Measurements from ENCODE around the gene RNASEL. TPM values are rescaled to one million over a fixed set of nuclear protein-coding genes. Genes with fewer than 3 reads are reported as not detected.
A peak's percentile ranks its signal among the peaks of the same experiment; 100 is the strongest.

The RNASEL gene
- total RNA-seq, 2 experiments from 2014 or later, result 3.5 to 3.7 TPM

GRCh38 chr1:182620924-182621585, 32.0 kb upstream of the RNASEL start:
- intact Hi-C loops (cut with DNase I, micrococcal nuclease), result no loop called here
- Mint-ChIP-seq H3K4me1 (ENCODE audit: low read depth) (peaks cover 37% of the 10 kb centered on the region), H3K36me3 (ENCODE audit: low read depth) (peaks cover 2% of the 10 kb centered on the region), H3K27ac (no peak overlapping the region), H3K9me3 (peaks cover 9% of the 10 kb centered on the region), H3K27me3 (peaks cover 3% of the 10 kb centered on the region), H3K4me3 (no peak overlapping the region)
- peaks cover 20% of the 10 kb centered on the region for H3K4me1 ChIP-seq (ENCODE audit: insufficient read depth, low read length)
- TF ChIP-seq CTCF (IDR thresholded peaks at IDR 0.05), result no peak
- no peaks in the 10 kb centered on the region for H3K36me3 ChIP-seq (ENCODE audit: insufficient read depth, low read length)
- ATAC-seq (ENCODE audit: poor library complexity) (no peak), DNase-seq (no peak)
- no peak overlapping the region for H3K4me3 ChIP-seq (ENCODE audit: low read length)
- H3K9me3 ChIP-seq (ENCODE audit: control insufficient read depth in 1 of 2, insufficient read depth in 1 of 2, low read length in 2 of 2), result no peaks in the 10 kb centered on the region
- no peak overlapping the region for H3K27ac ChIP-seq (ENCODE audit: low read depth in 1 of 2, low read length in 2 of 2)
- H3K27me3 ChIP-seq (ENCODE audit: control insufficient read depth in 1 of 2, insufficient read depth in 2 of 2, low read length in 2 of 2), result no peaks in the 10 kb centered on the region
- ChIA-PET CTCF (interaction anchor here (0.7 to 2.0 kb wide), 6 partner anchors 12 to 161 kb away, joined by 3 to 6 read pairs (median 4); no protein-coding TSS in a partner anchor), POLR2A (no interaction called here)

GRCh38 chr1:182617734-182618351, 28.8 kb upstream of the RNASEL start:
- Mint-ChIP-seq H3K4me3 (no peak overlapping the region), H3K4me1 (ENCODE audit: low read depth) (peaks cover 32% of the 10 kb centered on the region), H3K27ac (no peak overlapping the region)

More at GRCh38 chr1:182617734-182618351, 28.8 kb upstream of the RNASEL start:
- no peak overlapping the region for H3K27ac ChIP-seq (ENCODE audit: low read depth in 1 of 2, low read length in 2 of 2)
- H3K9me3 Mint-ChIP-seq, result peaks cover 9% of the 10 kb centered on the region
- no peak overlapping the region for H3K4me3 ChIP-seq (ENCODE audit: low read length)
- peaks cover 9 to 12% of the 10 kb centered on the region in 2 experiments for H3K27me3 ChIP-seq (ENCODE audit: control insufficient read depth in 1 of 2, insufficient read depth in 2 of 2, low read length in 2 of 2)
- POLR2A ChIA-PET, result interaction anchor here (0.6 to 1.3 kb wide), 3 partner anchors 8 to 29 kb away, joined by 3 read pairs; partner anchors contain the start of gene RNASEL
- peaks cover 4% of the 10 kb centered on the region for H3K36me3 Mint-ChIP-seq (ENCODE audit: low read depth)
- CTCF ChIA-PET, result interaction anchor here (1.5 to 3.7 kb wide), 5 partner anchors 11 to 169 kb away, joined by 3 to 14 read pairs (median 11); no protein-coding TSS in a partner anchor
- no peak for TF ChIP-seq CTCF (IDR thresholded peaks at IDR 0.05)
- intact Hi-C loops (cut with DNase I, micrococcal nuclease), result loop anchor here in 1 of 2 experiments (2.0 kb wide), 1 partner anchor 15 kb away; no protein-coding TSS in a partner anchor
- no peak for ATAC-seq (ENCODE audit: poor library complexity)
- peaks cover 24% of the 10 kb centered on the region for H3K27me3 Mint-ChIP-seq
- H3K4me1 ChIP-seq (ENCODE audit: insufficient read depth, low read length), result peaks cover 36% of the 10 kb centered on the region
- peak in 1 of 14 experiments; percentile 20 for DNase-seq
- no peaks in the 10 kb centered on the region for H3K9me3 ChIP-seq (ENCODE audit: control insufficient read depth in 1 of 2, insufficient read depth in 1 of 2, low read length in 2 of 2)
- no peaks in the 10 kb centered on the region for H3K36me3 ChIP-seq (ENCODE audit: insufficient read depth, low read length)

Measured in CD4-positive, alpha-beta T cell (primary cell).